Measurements from ENCODE around the gene ZNF587.
"Not testable (repeated sequence)": the region's sequence is repeated elsewhere in the genome, so short reads cannot be mapped to it uniquely, and the experiment has no call there.

ZNF587 gene

GRCh38 chr19:57849666-57850473 lies at the start of gene ZNF587:
Gene ZNF587 (plus strand): TSS chr19:57849859. CDS start chr19:57850039, 180 bp downstream.
- DNase-seq = peak; percentile 85

- DNase-seq = no peak
Measured at GRCh38 chr19:57800696-57801095, 49.0 kb upstream of the ZNF587 start.

GRCh38 chr19:57802269-57802668 lies 47.4 kb upstream of the ZNF587 start:
- no peak for DNase-seq

- peak; percentile 41 for DNase-seq
Measured at GRCh38 chr19:57803265-57803593, 46.4 kb upstream of the ZNF587 start.

GRCh38 chr19:57803594-57804325 lies 45.9 kb upstream of the ZNF587 start:
- DNase-seq = peak; percentile 31

GRCh38 chr19:57807541-57807940 lies 42.1 kb upstream of the ZNF587 start:
- no peak for DNase-seq

- not testable (repeated sequence) for DNase-seq
Measured at GRCh38 chr19:57810410-57811295, 39.0 kb upstream of the ZNF587 start.

GRCh38 chr19:57812226-57812625 lies 37.4 kb upstream of the ZNF587 start:
- DNase-seq = peak; percentile 45

- DNase-seq = not testable (repeated sequence)
Measured at GRCh38 chr19:57812975-57813820, 36.5 kb upstream of the ZNF587 start.

GRCh38 chr19:57813919-57814504 lies 35.6 kb upstream of the ZNF587 start:
- no peak for DNase-seq

GRCh38 chr19:57814505-57815246 lies 35.0 kb upstream of the ZNF587 start, which contains the start of gene ZNF552:
Gene ZNF552 (minus strand): TSS chr19:57814913. CDS start chr19:57814743, 170 bp downstream.
- DNase-seq = peak; percentile 92

GRCh38 chr19:57815247-57816075 lies 34.2 kb upstream of the ZNF587 start:
- no peak for DNase-seq

- no peak for DNase-seq
Measured at GRCh38 chr19:57816652-57817051, 33.0 kb upstream of the ZNF587 start.

GRCh38 chr19:57817976-57818375 lies 31.7 kb upstream of the ZNF587 start:
- DNase-seq = no peak

GRCh38 chr19:57818378-57818777 lies 31.3 kb upstream of the ZNF587 start:
- no peak for DNase-seq

- DNase-seq = peak; percentile 88
Measured at GRCh38 chr19:57819475-57820148, 30.0 kb upstream of the ZNF587 start.

- DNase-seq = no peak
Measured at GRCh38 chr19:57820599-57820998, 29.1 kb upstream of the ZNF587 start.

GRCh38 chr19:57821095-57821494 lies 28.6 kb upstream of the ZNF587 start:
- not testable (repeated sequence) for DNase-seq

- not testable (repeated sequence) for DNase-seq
Measured at GRCh38 chr19:57821501-57821900, 28.2 kb upstream of the ZNF587 start.
